K562 (cell line): Measurements from ENCODE around the gene RNH1. TPM values are rescaled to one million over a fixed set of nuclear protein-coding genes. Genes with fewer than 3 reads are reported as not detected.

ENCODE experiments used
- ARNT ChIP-seq, 2 experiments: fragments of 450-650 bp; IDR thresholded peaks; 2 replicates each; pipeline ENCODE4 v1.6.1; 2016; ENCODE audit warnings: mild to moderate bottlenecking in 1 of 2
- ATF4 ChIP-seq: fragments of 450-650 bp; formaldehyde crosslinking; IDR thresholded peaks from 2 replicates; pipeline ENCODE4 v1.4.0; 2022; ENCODE audit warnings: mild to moderate bottlenecking, moderate library complexity
- DEAF1 ChIP-seq: fragments of 450-650 bp; formaldehyde crosslinking; IDR thresholded peaks from 2 replicates; pipeline ENCODE4 v1.4.0; 2020; ENCODE audit warnings: mild to moderate bottlenecking, moderate library complexity
- FOXA3 ChIP-seq, 2 experiments: fragments of 450-650 bp in 1 of 2; sonication (generic) in 1 of 2; formaldehyde crosslinking; IDR thresholded peaks in 1 of 2; conservative IDR thresholded peaks in 1 of 2; 2 replicates each; pipeline versions ENCODE4 v1.4.0 to v1.8.0; 2020 to 2022; ENCODE audit warnings: mild to moderate bottlenecking in 2 of 2, missing genetic modification reagents in 1 of 2
- GTF2E2 ChIP-seq: fragments of 200-800 bp; sonication (Bioruptor generic); IDR thresholded peaks from 2 replicates; pipeline ENCODE4 v1.6.1; 2016; ENCODE audit warnings: missing genetic modification characterization, missing compliant biosample characterization
- HIVEP1 ChIP-seq: fragments of 250-450 bp; sonication (Bioruptor Pico); IDR thresholded peaks from 2 replicates; pipeline ENCODE4 v1.4.0; 2020; ENCODE audit warnings: mild to moderate bottlenecking
- HNRNPL ChIP-seq: fragments of 200-400 bp; formaldehyde crosslinking; IDR thresholded peaks from 2 replicates; pipeline ENCODE4 v1.6.1; 2017; ENCODE audit warnings: low read depth, mild to moderate bottlenecking, low read length
- KDM5B ChIP-seq: fragments of 200-600 bp; sonication (generic); IDR thresholded peaks from 2 replicates; pipeline ENCODE4 v1.6.1; 2012; ENCODE audit warnings: low read depth, mild to moderate bottlenecking, moderate library complexity, low read length, control low read depth, inconsistent platforms; ENCODE audit not compliant: insufficient replicate concordance
- NR2F6 ChIP-seq: fragments of 450-650 bp; formaldehyde crosslinking; IDR thresholded peaks from 2 replicates; pipeline ENCODE4 v1.4.0; 2020; ENCODE audit warnings: mild to moderate bottlenecking
- RNF219 ChIP-seq: fragments of 250-450 bp; sonication (Bioruptor Pico); IDR thresholded peaks from 2 replicates; pipeline ENCODE4 v1.5.0; 2022; ENCODE audit warnings: mild to moderate bottlenecking
- ZBTB33 ChIP-seq: sonication (generic); formaldehyde crosslinking; IDR thresholded peaks from 2 replicates; pipeline ENCODE4 v1.8.1; 2023; ENCODE audit warnings: mild to moderate bottlenecking, missing genetic modification reagents
- ZHX1 ChIP-seq: fragments of 150-350 bp; conservative IDR thresholded peaks from 2 replicates; pipeline ENCODE4 v1.6.1; 2014; ENCODE audit warnings: low read length
- ZNF134 ChIP-seq: fragments of 250-450 bp; sonication (Bioruptor Pico); conservative IDR thresholded peaks from 2 replicates; pipeline ENCODE4 v1.4.0; 2020
- ZNF668 ChIP-seq: fragments of 250-450 bp; sonication (Bioruptor Pico); IDR thresholded peaks from 2 replicates; pipeline ENCODE4 v1.8.0; 2022; ENCODE audit warnings: mild to moderate bottlenecking, inconsistent platforms
- ZNF695 ChIP-seq: fragments of 450-650 bp; formaldehyde crosslinking; IDR thresholded peaks from 2 replicates; pipeline ENCODE4 v1.4.0; 2020; ENCODE audit warnings: mild to moderate bottlenecking, moderate library complexity
- ZNF77 ChIP-seq: fragments of 250-450 bp; sonication (Bioruptor Pico); IDR thresholded peaks from 2 replicates; pipeline ENCODE4 v1.5.0; 2020
- polyA plus RNA-seq, 8 experiments: library from polyadenylated mRNA; depleted of rRNA in 4 of 8; stranded (reverse) in 5 of 8; unstranded in 3 of 8; fragments of >200 nt; fragmentation: Nextera tagmentation in 2 of 8; fragmentation: Illumina TruSeq in 1 of 8; extraction: Ambion mirVana in 2 of 8; extraction: Trizol in 1 of 8; gene quantifications; 2 replicates each; pipeline versions ENCODE4 v1.2.1 to v1.2.3, GENCODE V29; 2011 to 2014; ENCODE audit warnings: inconsistent platforms in 1 of 8, missing spikeins in 1 of 8
- total RNA-seq, 7 experiments: library from RNA; depleted of rRNA in 6 of 7; stranded (reverse); fragments of >200 nt in 6 of 7; fragmentation: Illumina TruSeq in 2 of 7; extraction: Trizol in 2 of 7; gene quantifications; 2 replicates each; pipeline versions ENCODE4 v1.2.1 to v1.2.3, GENCODE V29; 2011 to 2021; ENCODE audit warnings: low replicate concordance in 1 of 7

RNH1 gene
- total and polyA plus RNA-seq, 9 of the 15 experiments (the other 6 are each of a cell fraction or from before 2014, with no cell fraction given): 2.5 to 160 (median 44.3) TPM

- peak; percentile 96 for TF ChIP-seq ZBTB33 (CRISPR knock-in tag)
- TF ChIP-seq ZNF668 (CRISPR knock-in tag): no peak
- no peak for TF ChIP-seq FOXA3 (CRISPR knock-in tag; conservative IDR thresholded peaks at IDR 0.05 in 1 of 2, IDR thresholded peaks at IDR 0.05 in 1 of 2)
- TF ChIP-seq ZNF695 (CRISPR knock-in tag): no peak
- TF ChIP-seq GTF2E2 (tag): no peak
- TF ChIP-seq ATF4 (CRISPR knock-in tag): 0 out of 2 replicates have a peak, but pooled peaks have one; percentile 50
- TF ChIP-seq HIVEP1 (CRISPR knock-in tag): no peak
- TF ChIP-seq NR2F6 (CRISPR knock-in tag): no peak
- TF ChIP-seq KDM5B: peak; percentile 80
- TF ChIP-seq HNRNPL: peak; percentile 61; the same call in 1 of the 2 replicates
- TF ChIP-seq ZNF77 (CRISPR knock-in tag): no peak
- TF ChIP-seq ZHX1: no peak
- no peak for TF ChIP-seq RNF219 (CRISPR knock-in tag)
- TF ChIP-seq ARNT (IDR thresholded peaks at IDR 0.05): no peak
- TF ChIP-seq ZNF134 (CRISPR knock-in tag): no peak
- TF ChIP-seq DEAF1 (CRISPR knock-in tag): peak; percentile 92
Measured at GRCh38 chr11:518463-519202, 11.6 kb upstream of the RNH1 start (continued).
